K562 (cell line): ENCODE measurements around the gene TLCD1. TPM values are rescaled to one million over a fixed set of nuclear protein-coding genes. Genes with fewer than 3 reads are reported as not detected.

Source experiments
- FOXO4 ChIP-seq: fragments of 450-650 bp; formaldehyde crosslinking; IDR thresholded peaks from 2 replicates; pipeline ENCODE4 v1.4.0; 2020; ENCODE audit warnings: mild to moderate bottlenecking, moderate library complexity
- GATA2 ChIP-seq: sonication (generic); formaldehyde crosslinking; IDR thresholded peaks from 2 replicates; pipeline ENCODE4 v1.4.0; 2020; ENCODE audit warnings: mild to moderate bottlenecking, missing genetic modification reagents
- ILK ChIP-seq: fragments of 450-650 bp; IDR thresholded peaks from 2 replicates; pipeline ENCODE4 v1.6.1; 2016; ENCODE audit warnings: missing genetic modification characterization, low read depth, mild to moderate bottlenecking, missing compliant biosample characterization, moderate library complexity, borderline replicate concordance
- KDM4B ChIP-seq, 2 experiments: fragments of 450-650 bp in 1 of 2; sonication (generic) in 1 of 2; IDR thresholded peaks; 2 replicates each; pipeline ENCODE4 v1.6.1; 2016 to 2017; ENCODE audit warnings: borderline replicate concordance in 2 of 2, antibody characterized with exemption in 1 of 2, low read depth in 1 of 2, mild to moderate bottlenecking in 1 of 2
- MEIS2 ChIP-seq: fragments of 450-650 bp; IDR thresholded peaks from 2 replicates; pipeline ENCODE4 v1.6.1; 2014; ENCODE audit warnings: mild to moderate bottlenecking; ENCODE audit not compliant: partially characterized antibody
- RBM17 ChIP-seq: fragments of 200-400 bp; formaldehyde crosslinking; IDR thresholded peaks from 2 replicates; pipeline ENCODE4 v1.6.1; 2017; ENCODE audit warnings: low read depth, mild to moderate bottlenecking, low read length, borderline replicate concordance
- SFPQ ChIP-seq: fragments of 200-400 bp; formaldehyde crosslinking; IDR thresholded peaks from 2 replicates; pipeline ENCODE4 v1.6.1; 2017; ENCODE audit warnings: mild to moderate bottlenecking, low read depth, low read length, moderate library complexity
- SUPT5H ChIP-seq: fragments of 450-650 bp; IDR thresholded peaks from 2 replicates; pipeline ENCODE4 v1.6.1; 2016
- TCF7 ChIP-seq: sonication (generic); IDR thresholded peaks from 2 replicates; pipeline ENCODE4 v1.6.1; 2016; ENCODE audit warnings: antibody characterized with exemption, borderline replicate concordance
- TEAD4 ChIP-seq, 2 experiments: sonication (generic) in 1 of 2; formaldehyde crosslinking in 1 of 2; IDR thresholded peaks; 2 replicates each; pipeline versions ENCODE4 v1.6.1 to v1.8.0; 2012 to 2022; ENCODE audit warnings: borderline replicate concordance in 1 of 2, inconsistent platforms in 1 of 2, low read length in 1 of 2, mild to moderate bottlenecking in 1 of 2, missing genetic modification reagents in 1 of 2
- ZNF197 ChIP-seq: fragments of 200-800 bp; sonication (Bioruptor generic); IDR thresholded peaks from 2 replicates; pipeline ENCODE4 v1.6.1; 2016; ENCODE audit warnings: low read depth, missing genetic modification characterization, missing compliant biosample characterization
- ZNF609 ChIP-seq: sonication (generic); formaldehyde crosslinking; IDR thresholded peaks from 2 replicates; pipeline ENCODE4 v1.8.1; 2023; ENCODE audit warnings: missing genetic modification reagents, mild to moderate bottlenecking, borderline replicate concordance
- polyA plus RNA-seq, 8 experiments: library from polyadenylated mRNA; depleted of rRNA in 4 of 8; stranded (reverse) in 5 of 8; unstranded in 3 of 8; fragments of >200 nt; fragmentation: Nextera tagmentation in 2 of 8; fragmentation: Illumina TruSeq in 1 of 8; extraction: Ambion mirVana in 2 of 8; extraction: Trizol in 1 of 8; gene quantifications; 2 replicates each; pipeline versions ENCODE4 v1.2.1 to v1.2.3, GENCODE V29; 2011 to 2014; ENCODE audit warnings: inconsistent platforms in 1 of 8, missing spikeins in 1 of 8
- total RNA-seq, 7 experiments: library from RNA; depleted of rRNA in 6 of 7; stranded (reverse); fragments of >200 nt in 6 of 7; fragmentation: Illumina TruSeq in 2 of 7; extraction: Trizol in 2 of 7; gene quantifications; 2 replicates each; pipeline versions ENCODE4 v1.2.1 to v1.2.3, GENCODE V29; 2011 to 2021; ENCODE audit warnings: low replicate concordance in 1 of 7

The TLCD1 gene
- total and polyA plus RNA-seq, 9 of the 15 experiments (the other 6 are each of a cell fraction or from before 2014, with no cell fraction given) = 6.8 to 37.7 (median 21.7) TPM

- TF ChIP-seq TCF7 (no peak), MEIS2 (no peak), SFPQ (no peak), ZNF609 (0 out of 2 replicates have a peak, but pooled peaks have one; percentile 43), FOXO4 (CRISPR knock-in tag) (0 out of 2 replicates have a peak, but pooled peaks have one; percentile 28), GATA2 (CRISPR knock-in tag) (no peak), ILK (tag) (no peak), SUPT5H (peak; percentile 91), TEAD4 (IDR thresholded peaks at IDR 0.05; ENCODE audit: low read length) (no peak; the same call in 1 of the 2 replicates), TEAD4 (CRISPR knock-in tag; IDR thresholded peaks at IDR 0.05; ENCODE audit: borderline replicate concordance) (no peak), KDM4B (IDR thresholded peaks at IDR 0.05; ENCODE audit: borderline replicate concordance in 2 of 2, low read depth in 1 of 2) (no peak), ZNF197 (CRISPR knock-in tag) (no peak), RBM17 (no peak)
Measured at GRCh38 chr17:28710861-28711722, 14.9 kb downstream of the TLCD1 start (continued).
